ENCODE data around the gene UNC13A.
"Not testable (repeated sequence)": the region's sequence is repeated elsewhere in the genome, so short reads cannot be mapped to it uniquely, and the experiment has no call there.

DNA sequence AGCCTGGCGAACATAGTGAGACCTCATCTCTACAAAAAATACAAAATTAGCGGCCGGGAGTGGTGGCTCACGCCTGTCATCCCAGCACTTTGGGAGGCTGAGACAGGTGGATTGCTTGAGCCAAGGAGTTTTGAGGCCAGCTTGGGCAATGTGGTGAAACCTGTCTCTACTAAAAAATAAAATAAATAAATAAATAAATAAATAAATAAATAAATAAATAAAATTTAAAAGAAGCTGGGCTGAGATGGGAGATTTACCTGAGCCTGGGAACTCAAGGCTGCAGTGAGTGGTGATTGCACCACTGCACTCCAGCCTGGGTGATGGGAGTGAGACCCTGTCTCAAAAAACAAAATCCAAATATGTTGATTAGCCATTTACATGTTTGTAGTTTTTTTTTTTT, 135.4 kb downstream of the UNC13A start:
- TF ChIP-seq, protein P1, sequence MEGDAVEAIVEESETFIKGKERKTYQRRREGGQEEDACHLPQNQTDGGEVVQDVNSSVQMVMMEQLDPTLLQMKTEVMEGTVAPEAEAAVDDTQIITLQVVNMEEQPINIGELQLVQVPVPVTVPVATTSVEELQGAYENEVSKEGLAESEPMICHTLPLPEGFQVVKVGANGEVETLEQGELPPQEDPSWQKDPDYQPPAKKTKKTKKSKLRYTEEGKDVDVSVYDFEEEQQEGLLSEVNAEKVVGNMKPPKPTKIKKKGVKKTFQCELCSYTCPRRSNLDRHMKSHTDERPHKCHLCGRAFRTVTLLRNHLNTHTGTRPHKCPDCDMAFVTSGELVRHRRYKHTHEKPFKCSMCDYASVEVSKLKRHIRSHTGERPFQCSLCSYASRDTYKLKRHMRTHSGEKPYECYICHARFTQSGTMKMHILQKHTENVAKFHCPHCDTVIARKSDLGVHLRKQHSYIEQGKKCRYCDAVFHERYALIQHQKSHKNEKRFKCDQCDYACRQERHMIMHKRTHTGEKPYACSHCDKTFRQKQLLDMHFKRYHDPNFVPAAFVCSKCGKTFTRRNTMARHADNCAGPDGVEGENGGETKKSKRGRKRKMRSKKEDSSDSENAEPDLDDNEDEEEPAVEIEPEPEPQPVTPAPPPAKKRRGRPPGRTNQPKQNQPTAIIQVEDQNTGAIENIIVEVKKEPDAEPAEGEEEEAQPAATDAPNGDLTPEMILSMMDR (conservative IDR thresholded peaks at IDR 0.05; ENCODE audit: low read depth, low read length), result not testable (repeated sequence)
- TF ChIP-seq EZH2 (IDR thresholded peaks at IDR 0.05; ENCODE audit: borderline replicate concordance, low read depth, low read length, poor library complexity, severe bottlenecking), result not testable (repeated sequence)
